NOMO-1 treated with dmso at 0.1 percent for 144 hours (cell line): ENCODE measurements around the gene MBNL3.
A peak's percentile ranks its signal among the peaks of the same experiment; 100 is the strongest.
"Not testable (repeated sequence)": the region's sequence is repeated elsewhere in the genome, so short reads cannot be mapped to it uniquely, and the experiment has no call there.

Experiments used
- DNase-seq: peaks from one replicate; lab custom pipeline; 2025; ENCODE audit not compliant: unreplicated experiment; lab: John Stamatoyannopoulos, UW

Gene MBNL3

GRCh38 chrX:132480581-132481203 is 8.1 kb downstream of the MBNL3 start:
- peak; percentile 89 for DNase-seq

DNA sequence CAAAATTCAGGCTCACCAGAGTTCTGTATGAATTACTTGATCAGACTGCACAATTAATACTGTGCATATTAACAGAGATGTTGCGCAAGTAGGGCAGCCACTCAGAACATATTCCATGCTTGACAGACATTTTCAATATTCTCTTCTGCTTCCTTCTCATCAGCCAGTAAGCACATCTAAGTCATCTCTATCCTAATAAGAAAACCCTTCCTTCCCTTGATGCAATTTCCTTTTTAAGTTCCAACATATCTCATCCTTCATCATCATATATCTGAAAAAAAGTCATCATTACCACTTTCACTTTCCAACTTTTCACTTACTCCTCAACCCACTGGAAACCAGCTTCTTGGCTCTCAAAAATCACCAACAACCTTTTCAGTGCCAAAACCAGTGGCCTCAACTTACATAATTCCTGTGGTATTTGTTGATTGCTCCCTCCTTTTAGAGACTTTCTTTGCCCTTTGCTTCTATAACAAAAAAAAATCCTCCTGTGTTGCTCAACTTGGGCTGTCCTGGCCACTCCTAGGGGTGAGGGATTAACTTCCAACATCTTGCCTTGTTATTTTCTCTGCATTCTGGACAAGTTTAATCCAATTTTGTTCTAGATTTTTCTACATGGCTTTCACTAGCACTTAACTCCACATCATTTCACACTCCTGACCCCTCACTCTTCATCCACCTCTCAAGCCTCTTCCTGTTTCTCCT is 14.1 kb downstream of the MBNL3 start:
- no peak for DNase-seq

- DNase-seq, result no peak
Observed at GRCh38 chrX:132472397-132472796, 16.4 kb downstream of the MBNL3 start.

DNA sequence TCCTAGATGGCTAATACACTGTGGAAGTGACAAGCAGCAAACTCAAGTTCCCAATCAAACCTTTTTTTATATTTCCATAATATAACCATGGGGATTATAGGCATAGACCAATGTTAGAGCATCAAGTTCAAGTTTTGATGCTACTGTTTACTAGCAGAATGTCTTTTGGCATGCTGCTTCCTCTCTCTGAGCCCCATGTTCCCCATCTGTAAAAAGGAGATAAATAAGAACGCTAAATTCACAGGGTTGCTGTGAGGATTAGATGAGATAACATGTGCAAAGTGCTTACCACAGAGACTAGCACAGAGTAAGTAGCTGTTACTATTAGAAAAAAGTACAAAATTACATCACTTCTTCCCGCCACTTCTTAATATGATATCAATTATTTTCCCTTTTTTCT is 18.0 kb downstream of the MBNL3 start:
- no peak for DNase-seq

GRCh38 chrX:132470179-132470578 is 18.7 kb downstream of the MBNL3 start:
- DNase-seq, result no peak

GRCh38 chrX:132468454-132468853 is 20.4 kb downstream of the MBNL3 start:
- no peak for DNase-seq

DNA sequence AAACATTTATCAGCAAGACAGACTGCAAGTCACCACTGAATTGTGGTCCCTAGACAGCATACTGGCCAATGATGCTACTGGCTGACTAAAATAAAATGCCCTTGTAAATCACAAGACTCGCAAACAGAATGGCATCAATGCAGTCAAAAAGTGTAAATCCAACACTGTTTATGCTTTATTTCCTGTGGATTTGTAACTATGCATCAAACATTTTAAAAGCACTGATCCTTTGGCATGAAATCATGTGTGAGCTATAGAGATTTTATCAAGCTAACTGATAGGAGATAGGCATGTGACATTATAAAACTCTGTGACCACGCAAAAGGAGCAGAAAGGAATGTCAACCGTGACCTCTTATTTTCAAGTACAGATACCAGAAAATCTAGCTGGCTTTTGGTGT is 20.8 kb downstream of the MBNL3 start:
- DNase-seq, result no peak

DNA sequence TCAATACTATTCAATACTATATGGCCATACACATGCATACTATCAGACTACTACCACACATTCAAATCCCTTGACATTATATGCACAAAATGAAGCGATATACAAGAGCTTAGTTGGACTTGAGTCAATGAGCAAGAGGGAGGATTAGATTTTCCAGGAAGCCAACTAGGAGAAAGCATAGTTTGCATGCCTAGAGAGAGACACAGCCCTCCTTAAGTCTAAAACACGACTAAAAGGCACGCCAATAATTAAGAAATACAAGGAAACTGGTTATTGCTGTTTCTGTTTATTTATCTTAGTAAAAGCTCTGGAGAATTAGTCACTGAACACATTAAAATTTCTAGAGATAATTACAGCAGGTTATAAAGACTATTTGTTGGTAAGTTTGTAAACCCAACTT is 21.8 kb downstream of the MBNL3 start:
- DNase-seq, result no peak

DNA sequence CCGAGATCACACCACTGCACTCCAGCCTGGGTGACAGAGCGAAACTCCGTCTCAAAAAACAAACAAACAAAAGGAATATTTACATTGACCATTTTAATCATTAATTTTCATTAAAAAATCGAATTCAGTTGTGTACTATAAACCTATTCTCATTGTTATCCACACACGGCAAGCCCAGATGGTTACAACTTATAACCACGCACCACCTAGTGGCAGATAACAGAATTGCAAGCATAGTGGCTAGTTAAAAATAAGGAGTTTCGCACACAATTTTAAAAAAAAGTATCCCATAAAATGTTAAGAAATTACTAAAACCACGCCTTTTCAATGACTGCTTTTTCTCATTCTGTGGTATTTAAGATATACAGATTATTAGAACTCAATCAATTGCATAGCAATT is 25.4 kb downstream of the MBNL3 start:
- no peak for DNase-seq

DNA sequence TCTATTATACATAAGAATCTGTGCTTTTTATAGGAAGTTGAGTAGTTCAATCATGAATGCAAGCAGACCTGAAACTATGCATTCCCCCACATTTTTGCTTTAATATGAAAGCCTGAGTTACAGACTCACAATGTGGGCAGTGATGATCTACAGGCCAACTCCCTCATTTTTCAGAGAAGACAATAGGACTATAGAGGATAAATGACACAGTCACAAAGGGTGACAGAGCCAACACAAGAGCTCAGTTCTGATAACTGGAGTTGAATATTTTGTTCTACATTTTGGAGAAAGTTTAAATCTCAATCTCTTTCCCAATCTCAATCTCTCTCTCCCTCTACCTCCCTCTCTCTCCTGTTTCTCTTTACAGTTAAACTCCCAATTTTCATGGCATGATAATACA is 27.0 kb downstream of the MBNL3 start:
- DNase-seq, result no peak

DNA sequence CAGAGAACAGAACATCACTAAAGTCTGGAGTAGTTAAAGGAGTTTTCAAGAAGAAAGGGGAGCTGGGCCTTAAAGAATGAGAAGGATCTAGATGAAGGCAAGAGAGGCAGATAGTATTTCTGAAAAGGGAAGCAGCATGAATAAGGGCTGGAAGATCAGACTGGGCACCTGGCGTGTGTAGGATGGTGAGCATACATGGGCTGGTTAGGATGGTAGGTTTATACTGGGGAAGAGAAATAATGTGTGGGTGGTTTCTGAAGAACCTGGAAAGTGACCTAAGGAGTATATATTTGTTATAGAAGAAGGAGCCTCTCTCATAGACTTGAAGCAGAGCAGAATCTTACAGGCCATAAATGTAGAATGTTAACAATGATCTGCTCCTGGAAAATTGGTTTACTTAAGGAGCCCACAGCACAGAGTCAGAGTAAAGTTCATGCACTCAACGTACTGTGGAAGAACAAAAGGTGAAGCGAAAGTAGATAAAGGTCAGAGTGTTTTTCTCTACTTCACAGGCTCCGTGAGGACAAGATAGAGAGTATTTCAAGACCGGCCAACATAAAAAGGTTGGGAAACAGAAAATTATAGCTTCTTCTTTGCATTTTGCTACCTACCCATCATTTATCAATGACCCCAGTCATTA is 35.8 kb downstream of the MBNL3 start:
- no peak for DNase-seq

- not testable (repeated sequence) for DNase-seq
Observed at GRCh38 chrX:132445909-132446308, 42.9 kb downstream of the MBNL3 start.

- DNase-seq, result no peak
Observed at GRCh38 chrX:132444936-132445335, 43.9 kb downstream of the MBNL3 start.

- peak; percentile 12 for DNase-seq
Observed at GRCh38 chrX:132443196-132444135, 45.4 kb downstream of the MBNL3 start.

GRCh38 chrX:132442691-132443090 is 46.1 kb downstream of the MBNL3 start:
- DNase-seq, result no peak

GRCh38 chrX:132435222-132435621 is 53.6 kb downstream of the MBNL3 start:
- no peak for DNase-seq

DNA sequence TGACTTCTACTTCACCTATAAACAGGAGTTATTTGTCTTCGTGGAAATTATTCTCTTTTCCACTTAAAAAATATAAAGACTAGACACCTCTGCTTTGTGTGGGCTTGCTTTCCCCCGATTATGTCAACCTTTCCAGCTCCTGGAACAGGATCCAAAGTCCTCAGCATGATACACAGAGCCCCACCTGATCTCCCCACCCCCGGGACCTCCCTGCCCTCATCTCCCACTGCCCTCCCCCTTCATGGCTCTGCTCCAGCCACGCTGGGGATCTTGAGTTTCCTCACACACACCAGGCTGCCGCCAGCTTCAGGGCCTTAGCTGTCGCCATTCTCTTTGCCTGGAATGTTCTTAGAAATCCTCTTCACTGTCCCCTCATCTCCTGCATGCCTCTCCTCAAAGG is 55.3 kb downstream of the MBNL3 start:
- DNase-seq, result no peak

DNA sequence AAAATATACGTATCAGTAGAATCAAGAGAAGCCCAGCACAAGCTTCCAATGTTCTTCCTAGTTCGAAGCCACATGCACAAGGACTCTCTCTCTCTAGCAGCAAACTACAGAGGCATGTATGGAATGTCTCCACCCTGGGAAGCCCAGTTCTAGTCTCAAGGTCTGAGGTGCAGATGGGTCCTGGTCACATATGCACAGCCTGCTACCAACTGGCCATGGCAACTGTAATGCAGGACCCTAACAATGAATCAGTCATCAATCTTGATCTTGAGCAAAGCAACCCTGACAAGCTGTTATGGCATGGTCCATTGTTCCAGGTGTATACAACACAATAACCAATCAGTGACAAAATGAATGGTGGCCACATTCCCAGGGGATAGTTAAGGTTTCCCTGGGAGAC is 55.8 kb downstream of the MBNL3 start:
- no peak for DNase-seq

DNA sequence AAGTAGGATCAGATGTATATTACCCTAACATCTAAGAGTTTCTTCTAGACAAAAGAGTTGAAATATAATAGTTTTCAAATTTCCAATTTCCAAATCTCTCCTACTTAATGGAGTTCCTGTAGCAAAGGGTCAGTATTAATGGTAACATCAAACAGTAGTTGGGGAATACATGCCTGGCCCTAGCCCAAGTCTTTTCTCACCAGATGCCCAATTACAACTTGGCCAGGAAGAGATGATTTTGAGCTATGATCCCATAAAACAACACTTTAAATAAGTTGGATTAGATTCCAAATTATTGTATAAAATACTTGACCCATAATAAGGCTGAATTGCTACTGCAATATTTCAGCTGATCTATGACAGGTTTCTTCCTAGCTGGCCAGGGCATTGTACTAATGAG is 59.9 kb downstream of the MBNL3 start:
- DNase-seq, result no peak

- DNase-seq, result no peak
Observed at GRCh38 chrX:132426695-132427281, 62.0 kb downstream of the MBNL3 start.

DNA sequence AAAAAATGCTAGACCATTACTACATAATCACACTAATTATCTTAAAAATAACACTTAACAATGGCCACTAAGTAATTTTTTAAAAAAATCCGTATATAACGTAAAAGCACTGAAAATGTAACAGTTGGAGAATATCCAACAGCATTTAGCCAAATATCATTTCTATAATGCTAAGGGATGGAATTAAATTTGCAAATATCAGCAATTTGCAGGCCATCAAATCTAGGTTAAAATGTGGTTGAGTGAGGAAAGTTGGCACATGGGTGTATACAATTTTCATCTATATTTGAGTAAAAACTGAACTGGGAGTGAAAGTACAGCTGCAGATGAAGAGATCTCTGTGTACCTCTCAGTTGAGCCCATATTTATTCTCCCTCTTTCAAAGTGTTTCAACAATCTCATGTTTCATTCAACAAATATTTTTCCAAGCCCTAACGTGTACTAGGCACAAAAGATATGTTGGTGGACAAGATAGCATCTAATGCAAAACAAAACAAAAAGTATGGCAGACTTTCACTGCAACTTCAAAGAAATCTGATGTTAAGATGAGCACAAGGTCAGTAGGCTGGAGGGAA is 63.0 kb downstream of the MBNL3 start:
- no peak for DNase-seq
